ENCODE measurements around the gene SPNS1. TPM values are rescaled to one million over a fixed set of nuclear protein-coding genes. Genes with fewer than 3 reads are reported as not detected.

SPNS1 gene
- total and polyA plus RNA-seq, 9 donors = 4.5 to 25.5 (median 17.4) TPM

GRCh38 chr16:28933171-28933570 lies 41.4 kb upstream of the SPNS1 start:
- DNase-seq = no peak
- intact Hi-C loops (cut with DNase I) = loop anchor here in 1 of 4 donors (10.0 kb wide), 1 partner anchor 108 kb away; the partner anchor contains the start of gene ATXN2L
- no peak overlapping the region for H3K4me3 ChIP-seq
- H3K27me3 ChIP-seq = no peaks in the 10 kb centered on the region
- no peak overlapping the region for H3K27ac ChIP-seq
- WGBS, 3 donors = 79 to 87% (median 81%) methylated on average over 8 of the region's 8 CpGs
- H3K36me3 ChIP-seq = no peaks in the 10 kb centered on the region
- H3K9me3 ChIP-seq = no peaks in the 10 kb centered on the region
- no peak for TF ChIP-seq POLR2A (IDR thresholded peaks at IDR 0.05)
- peaks cover 5% of the 10 kb centered on the region for H3K4me1 ChIP-seq (ENCODE audit: insufficient read depth)

DNA sequence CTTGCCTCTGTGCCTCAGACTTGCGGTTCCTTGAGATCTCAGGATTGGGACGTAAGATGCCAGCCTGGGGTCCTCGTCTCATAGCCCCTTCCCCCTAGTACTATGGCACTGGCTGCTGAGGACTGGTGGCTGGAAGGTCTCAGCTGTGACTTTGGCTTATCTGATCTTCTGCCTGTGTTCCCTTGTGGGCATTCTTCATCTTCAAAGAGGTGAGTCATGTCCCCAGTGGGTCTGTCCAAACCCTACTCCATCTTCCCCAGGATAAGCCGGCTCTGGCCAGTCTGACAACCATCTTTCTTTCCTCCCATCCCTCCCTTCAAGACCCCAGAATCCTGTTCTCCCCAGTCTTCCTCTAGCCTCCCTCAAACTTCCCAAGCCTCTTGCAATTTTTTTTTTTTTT lies 39.2 kb upstream of the SPNS1 start:
- Histone ChIP-seq H3K27ac (no peak overlapping the region), H3K9me3 (no peaks in the 10 kb centered on the region), H3K27me3 (no peaks in the 10 kb centered on the region), H3K4me1 (ENCODE audit: insufficient read depth) (peaks cover 5% of the 10 kb centered on the region), H3K4me3 (no peak overlapping the region), H3K36me3 (no peaks in the 10 kb centered on the region)
- WGBS, 3 donors = 95 to 98% (median 96%) methylated on average over 4 of the region's 4 CpGs
- TF ChIP-seq POLR2A (IDR thresholded peaks at IDR 0.05) (no peak), EP300 (IDR thresholded peaks at IDR 0.05) (no peak)
- TF ChIP-seq, protein P1, sequence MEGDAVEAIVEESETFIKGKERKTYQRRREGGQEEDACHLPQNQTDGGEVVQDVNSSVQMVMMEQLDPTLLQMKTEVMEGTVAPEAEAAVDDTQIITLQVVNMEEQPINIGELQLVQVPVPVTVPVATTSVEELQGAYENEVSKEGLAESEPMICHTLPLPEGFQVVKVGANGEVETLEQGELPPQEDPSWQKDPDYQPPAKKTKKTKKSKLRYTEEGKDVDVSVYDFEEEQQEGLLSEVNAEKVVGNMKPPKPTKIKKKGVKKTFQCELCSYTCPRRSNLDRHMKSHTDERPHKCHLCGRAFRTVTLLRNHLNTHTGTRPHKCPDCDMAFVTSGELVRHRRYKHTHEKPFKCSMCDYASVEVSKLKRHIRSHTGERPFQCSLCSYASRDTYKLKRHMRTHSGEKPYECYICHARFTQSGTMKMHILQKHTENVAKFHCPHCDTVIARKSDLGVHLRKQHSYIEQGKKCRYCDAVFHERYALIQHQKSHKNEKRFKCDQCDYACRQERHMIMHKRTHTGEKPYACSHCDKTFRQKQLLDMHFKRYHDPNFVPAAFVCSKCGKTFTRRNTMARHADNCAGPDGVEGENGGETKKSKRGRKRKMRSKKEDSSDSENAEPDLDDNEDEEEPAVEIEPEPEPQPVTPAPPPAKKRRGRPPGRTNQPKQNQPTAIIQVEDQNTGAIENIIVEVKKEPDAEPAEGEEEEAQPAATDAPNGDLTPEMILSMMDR (IDR thresholded peaks at IDR 0.05) = no peak
- DNase-seq = no peak
- intact Hi-C loops (cut with DNase I) = loop anchor here in 2 of 4 donors (5.0 to 10.0 kb wide), 2 partner anchors 111 to 123 kb away; partner anchors contain the start of gene ATXN2L (in 1 of the 2)

- 16 to 24% (median 23%) methylated on average over 36 of the region's 36 CpGs for WGBS, 3 donors
- TF ChIP-seq, protein P1 (IDR thresholded peaks at IDR 0.05) = no peak
- TF ChIP-seq EP300 (IDR thresholded peaks at IDR 0.05) (no peak), POLR2A (IDR thresholded peaks at IDR 0.05) (no peak)
- Histone ChIP-seq H3K27me3 (no peaks in the 10 kb centered on the region), H3K4me3 (no peak overlapping the region), H3K9me3 (no peaks in the 10 kb centered on the region), H3K36me3 (no peaks in the 10 kb centered on the region), H3K4me1 (ENCODE audit: insufficient read depth) (peaks cover 5% of the 10 kb centered on the region), H3K27ac (no peak overlapping the region)
- DNase-seq = peak; percentile 76 to 87 (median 82)
- intact Hi-C loops (cut with DNase I) = loop anchor here in 2 of 4 donors (5.0 to 10.0 kb wide), 2 partner anchors 111 to 124 kb away; partner anchors contain the start of gene ATXN2L (in 1 of the 2)
Observed at GRCh38 chr16:28935924-28936783, 38.4 kb upstream of the SPNS1 start.

GRCh38 chr16:28936784-28937155 lies 37.8 kb upstream of the SPNS1 start:
- peaks cover 5% of the 10 kb centered on the region for H3K4me1 ChIP-seq (ENCODE audit: insufficient read depth)
- no peak for DNase-seq
- no peaks in the 10 kb centered on the region for H3K27me3 ChIP-seq
- no peak for TF ChIP-seq EP300 (IDR thresholded peaks at IDR 0.05)
- TF ChIP-seq, protein P1 (IDR thresholded peaks at IDR 0.05) = no peak
- no peak for TF ChIP-seq POLR2A (IDR thresholded peaks at IDR 0.05)
- no peak overlapping the region for H3K4me3 ChIP-seq
- intact Hi-C loops (cut with DNase I) = loop anchor here in 2 of 4 donors (5.0 to 10.0 kb wide), 2 partner anchors 112 to 124 kb away; partner anchors contain the start of gene ATXN2L (in 1 of the 2)
- H3K36me3 ChIP-seq = no peaks in the 10 kb centered on the region
- no peaks in the 10 kb centered on the region for H3K9me3 ChIP-seq
- WGBS, 3 donors = 66 to 69% (median 68%) methylated on average over 26 of the region's 26 CpGs
- no peak overlapping the region for H3K27ac ChIP-seq
